Lower leg skin (tissue), 3 donors: ENCODE measurements around the gene ERICH6B.

ENCODE experiments used
- CTCF ChIP-seq, 3 donors: fragments of 450-650 bp; IDR thresholded peaks; one replicate each; pipeline ENCODE4 v1.5.1; 2016; ENCODE audit warnings: antibody characterized with exemption in 3 of 3, mild to moderate bottlenecking in 3 of 3, moderate library complexity in 2 of 3
- POLR2A ChIP-seq, 2 donors: fragments of 450-650 bp; IDR thresholded peaks; one replicate each; pipeline ENCODE4 v1.6.1; 2016 to 2017; ENCODE audit warnings: antibody characterized with exemption in 2 of 2, mild to moderate bottlenecking in 1 of 2, moderate library complexity in 1 of 2

GRCh38 chr13:45522571-45522970 lies 93.0 kb downstream of the ERICH6B start:
- TF ChIP-seq POLR2A (IDR thresholded peaks at IDR 0.05) (no peak), CTCF (IDR thresholded peaks at IDR 0.05) (no peak)
